ENCODE data around the gene GAPDHS. TPM values are rescaled to one million over a fixed set of nuclear protein-coding genes. Genes with fewer than 3 reads are reported as not detected.
A peak's percentile ranks its signal among the peaks of the same experiment; 100 is the strongest.

The GAPDHS gene
- total and polyA plus RNA-seq, 12 donors = not detected

DNA sequence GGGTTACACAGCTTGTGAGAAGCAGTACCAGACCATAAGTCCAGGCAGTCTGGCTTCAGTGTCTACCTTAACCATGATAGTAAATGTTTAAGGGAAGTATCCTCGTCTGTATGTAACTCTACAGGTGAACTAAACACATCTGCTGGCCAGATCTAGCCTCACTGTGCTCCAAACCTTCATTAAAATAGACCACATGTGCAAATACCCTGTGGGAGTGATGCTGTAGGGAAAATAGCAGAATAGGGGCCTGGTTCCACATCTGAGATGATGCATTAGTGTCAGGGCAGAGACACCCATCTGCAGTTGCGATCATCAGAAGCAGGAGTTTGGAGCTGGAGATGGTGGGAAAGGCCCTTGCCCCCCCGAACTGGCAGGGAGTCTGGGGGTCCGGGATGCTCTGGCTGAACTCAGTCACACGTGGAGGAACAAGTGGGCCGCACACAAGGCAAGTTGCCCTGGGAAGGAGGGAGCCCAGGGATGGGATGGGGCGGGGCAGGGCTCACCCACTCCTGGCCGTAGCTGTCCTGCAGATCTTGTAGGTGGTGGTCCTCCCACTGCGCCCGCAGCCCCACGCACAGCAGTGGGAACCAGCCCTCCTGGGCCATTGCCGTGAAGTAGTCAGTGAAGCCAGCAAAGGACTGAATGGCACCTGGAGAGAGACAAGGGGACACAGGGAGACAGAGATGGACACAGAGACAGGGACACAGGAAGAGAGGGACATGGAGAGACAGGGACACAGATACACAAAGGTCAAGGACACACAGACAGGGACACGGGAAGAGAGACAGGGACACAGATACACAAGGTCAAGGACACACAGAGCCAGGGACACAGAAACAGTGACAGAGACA lies 19.5 kb downstream of the GAPDHS start:
- Histone ChIP-seq H3K4me1 (replicated peaks in 1 of 2) (peaks cover 7 to 9% of the 10 kb centered on the region in 2 donors), H3K4me3 (no peak overlapping the region), H3K36me3 (replicated peaks in 1 of 2) (peaks cover 0 to 3% of the 10 kb centered on the region in 2 donors), H3K27ac (peak overlapping the region in 3 of 5 donors; percentile 46 to 84 (median 72)), H3K9me3 (replicated peaks in 1 of 3) (no peaks in the 10 kb centered on the region), H3K27me3 (no peaks in the 10 kb centered on the region)
- TF ChIP-seq, protein P1, sequence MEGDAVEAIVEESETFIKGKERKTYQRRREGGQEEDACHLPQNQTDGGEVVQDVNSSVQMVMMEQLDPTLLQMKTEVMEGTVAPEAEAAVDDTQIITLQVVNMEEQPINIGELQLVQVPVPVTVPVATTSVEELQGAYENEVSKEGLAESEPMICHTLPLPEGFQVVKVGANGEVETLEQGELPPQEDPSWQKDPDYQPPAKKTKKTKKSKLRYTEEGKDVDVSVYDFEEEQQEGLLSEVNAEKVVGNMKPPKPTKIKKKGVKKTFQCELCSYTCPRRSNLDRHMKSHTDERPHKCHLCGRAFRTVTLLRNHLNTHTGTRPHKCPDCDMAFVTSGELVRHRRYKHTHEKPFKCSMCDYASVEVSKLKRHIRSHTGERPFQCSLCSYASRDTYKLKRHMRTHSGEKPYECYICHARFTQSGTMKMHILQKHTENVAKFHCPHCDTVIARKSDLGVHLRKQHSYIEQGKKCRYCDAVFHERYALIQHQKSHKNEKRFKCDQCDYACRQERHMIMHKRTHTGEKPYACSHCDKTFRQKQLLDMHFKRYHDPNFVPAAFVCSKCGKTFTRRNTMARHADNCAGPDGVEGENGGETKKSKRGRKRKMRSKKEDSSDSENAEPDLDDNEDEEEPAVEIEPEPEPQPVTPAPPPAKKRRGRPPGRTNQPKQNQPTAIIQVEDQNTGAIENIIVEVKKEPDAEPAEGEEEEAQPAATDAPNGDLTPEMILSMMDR (IDR thresholded peaks at IDR 0.05) = no peak
- no peak for TF ChIP-seq POLR2A (IDR thresholded peaks at IDR 0.05)
- DNase-seq = peak in 2 of 7 donors; percentile 20 to 23
- intact Hi-C loops (cut with DNase I) = no loop called here
- WGBS, 4 donors = 58 to 75% (median 68%) methylated on average over 6 to 13 of the region's 13 CpGs

DNA sequence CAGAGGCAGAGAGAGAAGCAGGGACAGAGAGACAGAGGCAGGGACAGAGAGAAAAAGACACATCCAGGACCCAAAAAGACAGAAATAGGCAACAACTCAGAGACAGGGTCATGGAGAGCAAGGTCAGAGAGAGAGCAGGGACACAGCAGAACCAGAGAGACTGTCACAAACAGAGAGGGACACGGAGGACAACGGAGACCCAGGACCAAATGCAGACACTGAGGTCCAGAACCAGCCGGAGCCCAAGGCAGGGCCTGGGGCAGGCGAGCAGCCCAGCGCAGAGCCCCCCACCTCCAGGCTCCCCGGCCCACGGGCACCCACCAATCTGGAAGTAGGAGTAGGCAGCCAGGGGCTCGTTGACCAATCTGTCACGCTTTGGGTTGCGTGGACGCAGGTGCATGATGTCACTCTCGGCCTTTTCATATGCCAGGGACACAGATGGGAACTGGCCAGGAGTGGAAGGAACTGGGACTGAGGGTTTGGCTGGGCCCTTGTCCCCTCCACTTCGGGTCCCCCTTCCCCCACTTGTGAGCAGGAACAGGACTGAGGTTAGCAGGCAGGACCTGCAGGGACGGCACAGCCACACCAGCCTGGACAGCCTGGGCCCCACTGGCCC lies 20.2 kb downstream of the GAPDHS start:
- no peaks in the 10 kb centered on the region for H3K27me3 ChIP-seq
- no peaks in the 10 kb centered on the region for H3K9me3 ChIP-seq (replicated peaks in 1 of 3)
- intact Hi-C loops (cut with DNase I) = no loop called here
- 42 to 57% (median 52%) methylated on average over 4 to 14 of the region's 14 CpGs for WGBS, 4 donors
- H3K4me1 ChIP-seq (replicated peaks in 1 of 2) = peaks cover 13 to 14% of the 10 kb centered on the region in 2 donors
- peak; percentile 47 to 70 (median 62) for DNase-seq
- H3K36me3 ChIP-seq (replicated peaks in 1 of 2) = no peaks in the 10 kb centered on the region
- TF ChIP-seq, protein P1 (IDR thresholded peaks at IDR 0.05) = no peak
- TF ChIP-seq POLR2A (IDR thresholded peaks at IDR 0.05) = no peak
- H3K4me3 ChIP-seq = no peak overlapping the region
- peak overlapping the region in 4 of 5 donors; percentile 26 to 84 (median 59) for H3K27ac ChIP-seq

GRCh38 chr19:35554076-35554475 lies 20.8 kb downstream of the GAPDHS start:
- Histone ChIP-seq H3K27me3 (no peaks in the 10 kb centered on the region), H3K4me3 (no peak overlapping the region), H3K27ac (peak overlapping the region in 2 of 5 donors; percentile 72 to 84), H3K36me3 (replicated peaks in 1 of 2) (no peaks in the 10 kb centered on the region), H3K9me3 (replicated peaks in 1 of 3) (no peaks in the 10 kb centered on the region), H3K4me1 (replicated peaks in 1 of 2) (peaks cover 13 to 19% of the 10 kb centered on the region in 2 donors)
- intact Hi-C loops (cut with DNase I) = no loop called here
- peak in 1 of 7 donors; percentile 16 for DNase-seq
- TF ChIP-seq, protein P1 (IDR thresholded peaks at IDR 0.05) = no peak
- 67 to 75% (median 70%) methylated on average over 4 to 5 of the region's 5 CpGs for WGBS, 4 donors

- intact Hi-C loops (cut with DNase I) = no loop called here
- H3K4me3 ChIP-seq = no peak overlapping the region
- 72 to 85% (median 80%) methylated on average over 10 to 30 of the region's 30 CpGs for WGBS, 4 donors
Measured at GRCh38 chr19:35555301-35556005, 22.2 kb downstream of the GAPDHS start.

More at GRCh38 chr19:35555301-35556005, 22.2 kb downstream of the GAPDHS start:
- H3K36me3 ChIP-seq (replicated peaks in 1 of 2) = no peaks in the 10 kb centered on the region
- H3K27ac ChIP-seq = no peak overlapping the region
- peak in 3 of 7 donors; percentile 14 to 30 (median 22) for DNase-seq
- TF ChIP-seq POLR2A (IDR thresholded peaks at IDR 0.05) = no peak
- TF ChIP-seq, protein P1 (IDR thresholded peaks at IDR 0.05) = peak in 4 of 6 experiments; percentile 12 to 18 (median 12)
- H3K27me3 ChIP-seq = no peaks in the 10 kb centered on the region
- H3K9me3 ChIP-seq (replicated peaks in 1 of 3) = no peaks in the 10 kb centered on the region
- peaks cover 13 to 19% of the 10 kb centered on the region in 2 donors for H3K4me1 ChIP-seq (replicated peaks in 1 of 2)
